GM06990 (cell line): ENCODE results near the gene AKAP12.

ENCODE experiments used
- DNase-seq: peaks from one replicate; pipeline ENCODE4 v3.0.0-alpha.2; 2011; ENCODE audit not compliant: insufficient read length; ENCODE audit errors: extremely low read depth
- H3K27me3 ChIP-seq: replicated peaks from 2 replicates; pipeline ENCODE4 v1.6.0; 2011; ENCODE audit warnings: low read length; ENCODE audit not compliant: control insufficient read depth, insufficient read depth
- H3K36me3 ChIP-seq: 2 replicates; pipeline ENCODE4 v1.5.1; 2011; ENCODE audit warnings: low read length; ENCODE audit not compliant: control insufficient read depth, insufficient read depth
- H3K4me3 ChIP-seq: replicated peaks from 2 replicates; pipeline ENCODE4 v1.5.1; 2011; ENCODE audit warnings: low read depth, mild to moderate bottlenecking, control low read depth, low read length
- CTCF ChIP-seq: IDR thresholded peaks from 2 replicates; pipeline ENCODE4 v1.5.1; 2011; ENCODE audit warnings: low read length, control low read depth, mild to moderate bottlenecking, inconsistent platforms; ENCODE audit not compliant: insufficient read depth, poor library complexity, severe bottlenecking

The AKAP12 gene

GRCh38 chr6:151317995-151318365, 78.2 kb downstream of the AKAP12 start:
- H3K36me3 ChIP-seq = no peaks in the 10 kb centered on the region
- no peak overlapping the region for H3K4me3 ChIP-seq
- TF ChIP-seq CTCF = no peak
- H3K27me3 ChIP-seq = no peaks in the 10 kb centered on the region; the same call in 1 of the 2 replicates
- DNase-seq = no peak

- no peak for DNase-seq
- TF ChIP-seq CTCF = no peak
These were observed 80.4 kb downstream of the AKAP12 start for GRCh38 chr6:151320140-151320539.

GRCh38 chr6:151321438-151321837, 81.7 kb downstream of the AKAP12 start:
- H3K27me3 ChIP-seq = no peaks in the 10 kb centered on the region; the same call in 1 of the 2 replicates
- no peaks in the 10 kb centered on the region for H3K36me3 ChIP-seq
- no peak for DNase-seq
- H3K4me3 ChIP-seq = no peak overlapping the region
- TF ChIP-seq CTCF = no peak

More at GRCh38 chr6:151320140-151320539, 80.4 kb downstream of the AKAP12 start:
- Histone ChIP-seq H3K4me3 (no peak overlapping the region), H3K27me3 (no peaks in the 10 kb centered on the region; the same call in 1 of the 2 replicates), H3K36me3 (no peaks in the 10 kb centered on the region)

GRCh38 chr6:151322570-151322969, 82.8 kb downstream of the AKAP12 start:
- H3K4me3 ChIP-seq = no peak overlapping the region
- no peaks in the 10 kb centered on the region; the same call in 1 of the 2 replicates for H3K27me3 ChIP-seq
- no peak for TF ChIP-seq CTCF
- DNase-seq = no peak
- H3K36me3 ChIP-seq = no peaks in the 10 kb centered on the region

GRCh38 chr6:151323791-151324487, 84.2 kb downstream of the AKAP12 start:
- H3K4me3 ChIP-seq = no peak overlapping the region
- DNase-seq = peak; percentile 55
- H3K27me3 ChIP-seq = no peaks in the 10 kb centered on the region; the same call in 1 of the 2 replicates
- TF ChIP-seq CTCF = peak; percentile 89
- H3K36me3 ChIP-seq = no peaks in the 10 kb centered on the region

GRCh38 chr6:151324488-151324825, 84.7 kb downstream of the AKAP12 start:
- TF ChIP-seq CTCF = no peak
- Histone ChIP-seq H3K4me3 (no peak overlapping the region), H3K36me3 (no peaks in the 10 kb centered on the region), H3K27me3 (no peaks in the 10 kb centered on the region; the same call in 1 of the 2 replicates)
- no peak for DNase-seq
